Psoas muscle (tissue), 8 donors: ENCODE measurements around the gene ABCA1. TPM values are rescaled to one million over a fixed set of nuclear protein-coding genes. Genes with fewer than 3 reads are reported as not detected.
"Not testable (repeated sequence)": the region's sequence is repeated elsewhere in the genome, so short reads cannot be mapped to it uniquely, and the experiment has no call there.

Experiments
- ATAC-seq, 4 donors: fragments of 200-7000 bp; cut with Tn5 transposase; one replicate each; pipeline ENCODE4 v1.9.1; 2020; ENCODE audit warnings: moderate library complexity in 3 of 4, mild to moderate bottlenecking in 2 of 4
- DNase-seq, 2 donors: peaks; one replicate each; pipeline ENCODE4 v3.0.0-alpha.2; 2020
- H3K27ac ChIP-seq: fragments of 200-600 bp; one replicate; pipeline ENCODE4 v1.8.0; 2022
- H3K27me3 ChIP-seq, 3 donors: fragments of 200-600 bp in 1 of 3; one replicate each; pipeline versions ENCODE4 v1.6.1 to v1.8.0; 2013 to 2022; ENCODE audit warnings: low read length in 2 of 3, mild to moderate bottlenecking in 2 of 3, moderate library complexity in 1 of 3; ENCODE audit not compliant: insufficient read depth in 3 of 3
- H3K36me3 ChIP-seq, 2 donors: fragments of 200-600 bp in 1 of 2; one replicate each; pipeline versions ENCODE4 v1.6.1 to v1.8.0; 2013 to 2022; ENCODE audit warnings: low read depth in 1 of 2, mild to moderate bottlenecking in 1 of 2, moderate library complexity in 1 of 2; ENCODE audit not compliant: insufficient read depth in 1 of 2
- H3K4me1 ChIP-seq: fragments of 200-600 bp; one replicate; pipeline ENCODE4 v1.8.0; 2022
- H3K4me3 ChIP-seq: fragments of 200-600 bp; one replicate; pipeline ENCODE4 v1.8.0; 2022; ENCODE audit warnings: mild to moderate bottlenecking
- H3K9me3 ChIP-seq: fragments of 200-600 bp; one replicate; pipeline ENCODE4 v1.8.0; 2022
- CTCF ChIP-seq: fragments of 200-600 bp; IDR thresholded peaks from one replicate; pipeline ENCODE4 v1.8.0; 2022; ENCODE audit warnings: antibody characterized with exemption
- WGBS, 3 donors: extraction: QIAGEN DNeasy Blood & Tissue Kit; methylation state at CpG; one replicate each; pipeline versions ENCODE4 v1.1.6 to v1.1.7; 2013; 5-methylcytosine and 5-hydroxymethylcytosine counted together
- intact Hi-C, 2 donors: fragments of 100-400 bp; cut with DNase I; formaldehyde crosslinking; loops; one replicate each; pipeline versions ENCODE4 v1.11.0 to v1.14.2; 2022
- polyA plus RNA-seq, 3 donors: library from polyadenylated mRNA; stranded (reverse); fragments of 200-250 nt; gene quantifications; one replicate each; pipeline ENCODE4 v1.2.3, GENCODE V29; 2013
- total RNA-seq, 4 donors: library from RNA; stranded (reverse); fragmentation: NEBNext Ultra II Directional in 2 of 4; extraction: Animal tissue kit (Norgen Biotek cat#: 25700) in 2 of 4; gene quantifications; one replicate each; pipeline versions ENCODE4 v1.2.1 to v1.2.4, GENCODE V29; 2021 to 2023
- donor health status: healthy with polysubstance abuse.
- donor health status: DM: no; HTN: no; CAD: no; lungs with moderate emphysema.
- donor health status: Bipolar disorder and iron deficiency.
- donor health status: healthy.
- donor health status: DM: yes; HTN: yes; CAD: no.
- donor health status: DM: no; HTN: no; CAD: no.
- donor health status: DM: no; HTN: no; CAD: no.
- donor health status: DM: yes; HTN: yes; CAD: no.

ABCA1 gene
- total and polyA plus RNA-seq, 7 donors: 1.9 to 26.1 (median 8.2) TPM

GRCh38 chr9:104961238-104961637, 33.3 kb upstream of the ABCA1 start:
- ATAC-seq (no peak), DNase-seq (no peak)
- 72 to 75% (median 74%) methylated on average over 5 of the region's 5 CpGs for WGBS, 3 donors
- H3K9me3 ChIP-seq: no peaks in the 10 kb centered on the region
- H3K36me3 ChIP-seq: no peaks in the 10 kb centered on the region
- H3K27ac ChIP-seq: no peak overlapping the region
- TF ChIP-seq CTCF: no peak
- no peaks in the 10 kb centered on the region for H3K4me1 ChIP-seq
- no peak overlapping the region for H3K4me3 ChIP-seq
- intact Hi-C loops: loop anchor here in 1 of 2 donors (10.0 kb wide), 1 partner anchor 194 kb away; no protein-coding TSS in a partner anchor
- peaks cover 0 to 3% (median 0%) of the 10 kb centered on the region in 3 donors for H3K27me3 ChIP-seq

GRCh38 chr9:104960662-104961061, 32.7 kb upstream of the ABCA1 start:
- no peak for TF ChIP-seq CTCF
- WGBS, 3 donors: 29 to 47% (median 46%) methylated on average over 2 of the region's 2 CpGs
- H3K36me3 ChIP-seq: no peaks in the 10 kb centered on the region
- H3K27me3 ChIP-seq: peaks cover 0 to 3% (median 0%) of the 10 kb centered on the region in 3 donors
- no peak for DNase-seq
- H3K4me1 ChIP-seq: no peaks in the 10 kb centered on the region
- H3K27ac ChIP-seq: no peak overlapping the region
- ATAC-seq: no peak
- H3K9me3 ChIP-seq: no peaks in the 10 kb centered on the region
- intact Hi-C loops: loop anchor here in 1 of 2 donors (10.0 kb wide), 1 partner anchor 194 kb away; no protein-coding TSS in a partner anchor
- H3K4me3 ChIP-seq: no peak overlapping the region

GRCh38 chr9:104958751-104959150, 30.8 kb upstream of the ABCA1 start:
- TF ChIP-seq CTCF: no peak
- no peak for ATAC-seq
- intact Hi-C loops: no loop called here
- no peaks in the 10 kb centered on the region for H3K4me1 ChIP-seq
- H3K27me3 ChIP-seq: peaks cover 0 to 3% (median 0%) of the 10 kb centered on the region in 3 donors
- 51 to 70% (median 60%) methylated on average over 1 of the region's 1 CpG for WGBS, 3 donors
- no peaks in the 10 kb centered on the region for H3K9me3 ChIP-seq
- H3K36me3 ChIP-seq: no peaks in the 10 kb centered on the region
- no peak overlapping the region for H3K4me3 ChIP-seq
- H3K27ac ChIP-seq: no peak overlapping the region
- no peak for DNase-seq

DNA sequence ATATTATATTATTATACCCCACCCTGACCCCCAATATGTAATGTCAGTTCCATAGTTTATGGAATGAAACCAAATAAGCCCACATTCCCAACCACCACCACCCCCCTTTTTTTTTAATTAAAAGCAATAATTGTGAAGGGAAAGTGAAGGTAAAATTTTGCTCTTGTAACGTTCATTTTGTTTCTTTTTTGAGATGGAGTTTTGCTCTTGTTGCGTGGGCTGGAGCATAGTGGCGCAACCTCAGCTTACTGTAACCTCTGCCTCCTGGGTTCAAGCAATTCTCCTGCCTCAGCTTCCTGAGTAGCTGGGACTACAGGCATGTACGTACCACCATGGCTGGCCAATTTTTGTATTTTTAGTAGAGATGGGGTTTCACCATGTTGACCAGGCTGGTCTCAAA, 30.1 kb upstream of the ABCA1 start:
- H3K27me3 ChIP-seq, DNase-seq, H3K4me1 ChIP-seq, intact Hi-C loops, H3K9me3 ChIP-seq, ATAC-seq, H3K4me3 ChIP-seq, H3K36me3 ChIP-seq, H3K27ac ChIP-seq: not testable (repeated sequence)
- 63 to 82% (median 81%) methylated on average over 4 of the region's 4 CpGs for WGBS, 3 donors

DNA sequence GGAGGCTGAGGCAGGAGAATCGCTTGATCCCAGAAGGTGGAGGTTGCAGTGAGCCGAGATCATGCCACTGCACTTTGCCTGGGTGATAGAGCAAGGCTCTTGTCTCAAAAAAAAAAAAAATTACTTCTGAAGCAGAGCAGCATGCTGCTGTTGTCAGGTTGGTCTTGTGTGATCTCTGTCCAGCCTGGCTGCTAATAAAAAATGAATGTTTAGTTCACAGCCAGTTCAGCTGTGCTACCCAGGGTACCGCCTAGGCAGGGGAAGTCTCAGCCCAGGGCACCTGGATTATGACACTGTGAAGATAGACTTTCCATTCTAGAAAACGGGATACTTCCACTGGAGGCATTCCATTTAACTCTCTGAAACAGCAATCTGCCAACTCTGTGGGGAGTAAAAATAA, 23.5 kb upstream of the ABCA1 start:
- H3K27ac ChIP-seq: no peak overlapping the region
- WGBS, 3 donors: 58 to 72% (median 60%) methylated on average over 4 of the region's 4 CpGs
- H3K4me3 ChIP-seq: no peak overlapping the region
- no peaks in the 10 kb centered on the region for H3K36me3 ChIP-seq
- ATAC-seq: no peak
- no peak for DNase-seq
- H3K27me3 ChIP-seq: no peaks in the 10 kb centered on the region
- intact Hi-C loops: no loop called here
- H3K9me3 ChIP-seq: no peaks in the 10 kb centered on the region
- no peak for TF ChIP-seq CTCF
- no peaks in the 10 kb centered on the region for H3K4me1 ChIP-seq
